Heart left ventricle (tissue), 16 donors: ENCODE results near the gene CCDC33. TPM values are rescaled to one million over a fixed set of nuclear protein-coding genes. Genes with fewer than 3 reads are reported as not detected.

Source experiments
- ATAC-seq, 4 donors: fragments of 200-7000 bp; cut with Tn5 transposase; one replicate each; pipeline ENCODE4 v1.9.1; 2020 to 2022; ENCODE audit warnings: moderate library complexity in 4 of 4, mild to moderate bottlenecking in 3 of 4, moderate number of reproducible peaks in 1 of 4
- DNase-seq, 5 donors: peaks; one replicate each; pipeline ENCODE4 v3.0.0-alpha.2; 2020
- H3K27ac ChIP-seq, 12 donors: fragments of 200-600 bp; sonication (generic) in 4 of 12; one replicate each; pipeline versions ENCODE4 v1.5.0 to v1.8.0; 2016 to 2022; ENCODE audit warnings: mild to moderate bottlenecking in 2 of 12
- H3K27me3 ChIP-seq, 9 donors: fragments of 200-600 bp; sonication (generic) in 2 of 9; one replicate each; pipeline versions ENCODE4 v1.5.1 to v1.8.0; 2016 to 2022; ENCODE audit warnings: mild to moderate bottlenecking in 3 of 9
- H3K36me3 ChIP-seq, 9 donors: fragments of 200-600 bp; sonication (generic) in 2 of 9; one replicate each; pipeline versions ENCODE4 v1.5.0 to v1.8.0; 2018 to 2022; ENCODE audit warnings: mild to moderate bottlenecking in 2 of 9
- H3K4me1 ChIP-seq, 12 donors: fragments of 200-600 bp; sonication (generic) in 4 of 12; one replicate each; pipeline versions ENCODE4 v1.5.0 to v1.8.0; 2016 to 2022; ENCODE audit warnings: mild to moderate bottlenecking in 3 of 12
- H3K4me3 ChIP-seq, 12 donors: fragments of 200-600 bp; sonication (generic) in 4 of 12; one replicate each; pipeline versions ENCODE4 v1.5.0 to v1.8.0; 2017 to 2022; ENCODE audit warnings: mild to moderate bottlenecking in 9 of 12, moderate library complexity in 4 of 12
- H3K9me3 ChIP-seq, 12 donors: fragments of 200-600 bp; sonication (generic) in 4 of 12; one replicate each; pipeline versions ENCODE4 v1.5.0 to v1.8.0; 2016 to 2022; ENCODE audit warnings: mild to moderate bottlenecking in 1 of 12
- POLR2A ChIP-seq, 2 donors: fragments of 450-650 bp; IDR thresholded peaks; one replicate each; pipeline ENCODE4 v1.6.1; 2017; ENCODE audit warnings: antibody characterized with exemption in 2 of 2, mild to moderate bottlenecking in 2 of 2, moderate library complexity in 2 of 2
- WGBS, 4 donors: extraction: QIAGEN DNeasy Blood & Tissue Kit in 2 of 4; methylation state at CpG; one replicate each; pipeline versions ENCODE4 v1.1.5 to v1.1.7; 2013 to 2018; 5-methylcytosine and 5-hydroxymethylcytosine counted together
- intact Hi-C, 10 donors: fragments of 100-400 bp; cut with DNase I; formaldehyde crosslinking; loops; one replicate each; pipeline versions ENCODE4 v1.11.1 to v1.14.2; 2022
- polyA plus RNA-seq, 2 donors: library from polyadenylated mRNA; stranded (reverse); fragments of 200-250 nt; gene quantifications; one replicate each; pipeline ENCODE4 v1.2.3, GENCODE V29; 2013
- total RNA-seq, 9 donors: library from RNA; depleted of rRNA in 2 of 9; stranded (reverse); fragments of >200 nt in 2 of 9; fragmentation: NEBNext Ultra II Directional in 3 of 9; extraction: Animal tissue kit (Norgen Biotek cat#: 25700) in 3 of 9; gene quantifications; one replicate each; pipeline versions ENCODE4 v1.1.0 to v1.2.4, GENCODE V29; 2016 to 2023
- TF ChIP-seq, protein P1 (sequence below), 12 donors: fragments of 200-600 bp; sonication (generic) in 4 of 12; IDR thresholded peaks; one replicate each; pipeline versions ENCODE4 v1.5.0 to v1.8.0; 2018 to 2022; ENCODE audit warnings: antibody characterized with exemption in 12 of 12, mild to moderate bottlenecking in 5 of 12
- donor health status: ischemic (EF 13 %, LVEDD 7.1; RV severe dilation, severe dysfunction).
- donor health status: healthy with polysubstance abuse.
- donor health status: DM: no; HTN: yes; CAD: no.
- donor health status: DM: no; HTN: no; CAD: no.
- donor health status: ischemic (EF 25% LVEDD 6.9; RV normal size, moderate dysfunction).
- donor health status: ischemic (EF 25% LVEDD 5.7; RV mildly dilated, moderate dysfunction).
- donor health status: healthy.
- donor health status: DM: yes; HTN: yes; CAD: no.
- donor health status: ischemic (EF 35%, LVEDD 5.7; RV mildly dilated, moderate dysfunction).
- donor health status: nonischemic (EF 11% LVEDD 7.7; RV severe dilation, severe dysfunction).
- donor health status: DM: yes; HTN: yes; CAD: no.
- donor health status: PGD.
- donor health status: ischemic (EF 29% LVEDD 5.4; RV normal size, mild dysfunction).
- donor health status: nonischemic (EF 23%, LVEDD 6.1; RV moderate dilation, normal function).

The CCDC33 gene
- total and polyA plus RNA-seq, 11 donors = 0.08 TPM; not detected in 10

DNA sequence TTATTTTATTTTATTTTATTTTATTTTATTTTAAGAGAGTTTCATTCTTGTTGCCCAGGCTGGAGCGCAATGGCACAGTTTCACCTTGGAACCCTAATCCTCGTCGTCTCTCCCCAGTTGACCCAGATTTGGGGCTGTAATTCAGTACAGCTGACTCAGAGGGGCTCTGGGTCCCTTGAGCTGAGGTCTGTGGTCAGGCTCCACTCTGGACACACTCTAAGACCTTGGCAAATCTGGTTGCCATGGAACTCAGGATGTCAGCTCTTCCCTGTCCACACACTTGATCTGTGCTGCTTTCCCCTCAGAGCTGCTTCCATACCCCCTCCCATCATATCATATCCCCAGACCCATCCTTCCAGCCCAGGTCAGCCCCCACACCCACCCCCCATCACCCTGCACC lies 132.0 kb downstream of the CCDC33 start:
- TF ChIP-seq, protein P1, sequence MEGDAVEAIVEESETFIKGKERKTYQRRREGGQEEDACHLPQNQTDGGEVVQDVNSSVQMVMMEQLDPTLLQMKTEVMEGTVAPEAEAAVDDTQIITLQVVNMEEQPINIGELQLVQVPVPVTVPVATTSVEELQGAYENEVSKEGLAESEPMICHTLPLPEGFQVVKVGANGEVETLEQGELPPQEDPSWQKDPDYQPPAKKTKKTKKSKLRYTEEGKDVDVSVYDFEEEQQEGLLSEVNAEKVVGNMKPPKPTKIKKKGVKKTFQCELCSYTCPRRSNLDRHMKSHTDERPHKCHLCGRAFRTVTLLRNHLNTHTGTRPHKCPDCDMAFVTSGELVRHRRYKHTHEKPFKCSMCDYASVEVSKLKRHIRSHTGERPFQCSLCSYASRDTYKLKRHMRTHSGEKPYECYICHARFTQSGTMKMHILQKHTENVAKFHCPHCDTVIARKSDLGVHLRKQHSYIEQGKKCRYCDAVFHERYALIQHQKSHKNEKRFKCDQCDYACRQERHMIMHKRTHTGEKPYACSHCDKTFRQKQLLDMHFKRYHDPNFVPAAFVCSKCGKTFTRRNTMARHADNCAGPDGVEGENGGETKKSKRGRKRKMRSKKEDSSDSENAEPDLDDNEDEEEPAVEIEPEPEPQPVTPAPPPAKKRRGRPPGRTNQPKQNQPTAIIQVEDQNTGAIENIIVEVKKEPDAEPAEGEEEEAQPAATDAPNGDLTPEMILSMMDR (IDR thresholded peaks at IDR 0.05) = no peak
- no peak for TF ChIP-seq POLR2A (IDR thresholded peaks at IDR 0.05)
- WGBS, 4 donors = 91 to 97% (median 94%) methylated on average over 3 of the region's 3 CpGs
- H3K4me1 ChIP-seq = peaks cover 0 to 13% (median 4%) of the 10 kb centered on the region in 12 donors
- intact Hi-C loops = no loop called here
- no peak overlapping the region for H3K27ac ChIP-seq
- no peak for ATAC-seq
- peaks cover 0 to 37% (median 0%) of the 10 kb centered on the region in 9 donors for H3K27me3 ChIP-seq
- no peak overlapping the region for H3K4me3 ChIP-seq
- DNase-seq = no peak
- H3K36me3 ChIP-seq = no peaks in the 10 kb centered on the region
- no peaks in the 10 kb centered on the region for H3K9me3 ChIP-seq

DNA sequence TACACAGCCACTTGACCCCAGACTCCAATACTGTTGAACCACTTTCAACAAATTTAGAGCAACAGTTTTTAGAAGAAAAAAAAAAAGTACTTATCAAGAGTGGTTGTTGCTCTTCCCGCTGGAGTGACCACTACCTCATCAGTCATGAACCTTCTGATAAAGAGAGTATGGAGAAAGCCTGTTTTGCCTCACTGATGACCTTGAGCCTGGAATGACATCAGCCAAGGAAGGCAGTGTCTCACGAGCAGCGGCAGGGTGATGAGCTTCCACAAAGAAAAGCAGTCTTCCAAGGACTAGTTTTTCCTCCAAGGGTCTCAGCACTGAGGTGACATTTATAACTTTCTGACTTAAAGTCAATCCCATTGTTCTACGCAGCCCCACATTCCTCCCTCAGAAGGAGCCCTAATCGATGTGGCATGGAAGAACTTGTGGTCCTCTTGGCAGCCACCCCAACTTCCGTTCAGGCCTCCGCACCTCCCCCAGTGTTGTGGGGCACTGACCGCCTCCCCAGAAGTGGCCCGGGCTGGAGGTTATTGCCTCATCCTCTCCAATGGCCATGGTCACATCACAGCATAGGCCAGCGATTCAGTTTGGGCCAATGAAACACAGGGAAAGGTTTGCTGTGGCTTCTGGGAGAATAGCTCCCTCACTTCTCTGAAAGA lies 133.1 kb downstream of the CCDC33 start:
- Histone ChIP-seq H3K36me3 (no peaks in the 10 kb centered on the region), H3K27me3 (peaks cover 0 to 36% (median 0%) of the 10 kb centered on the region in 9 donors), H3K4me1 (peaks cover 0 to 23% (median 10%) of the 10 kb centered on the region in 12 donors), H3K9me3 (no peaks in the 10 kb centered on the region), H3K4me3 (no peak overlapping the region), H3K27ac (no peak overlapping the region)
- intact Hi-C loops = no loop called here
- no peak for DNase-seq
- 54 to 62% (median 57%) methylated on average over 10 of the region's 10 CpGs for WGBS, 4 donors
- ATAC-seq = no peak
- TF ChIP-seq POLR2A (IDR thresholded peaks at IDR 0.05) = no peak
- TF ChIP-seq, protein P1 (IDR thresholded peaks at IDR 0.05) = no peak

DNA sequence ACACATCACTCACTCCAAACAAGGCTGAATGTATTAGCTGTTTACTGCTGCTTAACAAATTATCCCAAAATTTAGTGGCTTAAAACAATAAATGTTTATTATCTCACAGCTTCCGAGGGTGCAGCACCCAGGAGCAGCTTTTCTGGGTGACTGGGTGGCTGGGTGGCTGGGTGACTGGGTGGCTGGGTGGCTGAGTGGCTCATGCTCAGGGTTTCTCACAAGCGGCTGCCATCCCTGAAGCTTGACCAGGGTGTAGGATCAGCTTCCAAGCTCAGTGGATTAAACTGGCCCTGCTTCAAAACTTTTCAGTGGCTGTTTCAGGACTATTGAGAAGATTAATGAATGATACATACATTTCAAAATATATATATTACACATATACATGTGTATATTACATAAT lies 133.6 kb downstream of the CCDC33 start:
- H3K27ac ChIP-seq = no peak overlapping the region
- DNase-seq = no peak
- ATAC-seq = no peak
- WGBS, 4 donors = 92 to 95% (median 94%) methylated on average over 2 of the region's 2 CpGs
- no peak overlapping the region for H3K4me3 ChIP-seq
- TF ChIP-seq, protein P1 (IDR thresholded peaks at IDR 0.05) = no peak
- no peak for TF ChIP-seq POLR2A (IDR thresholded peaks at IDR 0.05)
- intact Hi-C loops = loop anchor here in 9 of 10 donors (5.0 to 10.0 kb wide), 6 partner anchors 118 to 575 kb away; no protein-coding TSS in a partner anchor
- peaks cover 0 to 35% (median 0%) of the 10 kb centered on the region in 9 donors for H3K27me3 ChIP-seq
- no peaks in the 10 kb centered on the region for H3K9me3 ChIP-seq
- H3K4me1 ChIP-seq = peaks cover 0 to 28% (median 15%) of the 10 kb centered on the region in 12 donors
- H3K36me3 ChIP-seq = no peaks in the 10 kb centered on the region

DNA sequence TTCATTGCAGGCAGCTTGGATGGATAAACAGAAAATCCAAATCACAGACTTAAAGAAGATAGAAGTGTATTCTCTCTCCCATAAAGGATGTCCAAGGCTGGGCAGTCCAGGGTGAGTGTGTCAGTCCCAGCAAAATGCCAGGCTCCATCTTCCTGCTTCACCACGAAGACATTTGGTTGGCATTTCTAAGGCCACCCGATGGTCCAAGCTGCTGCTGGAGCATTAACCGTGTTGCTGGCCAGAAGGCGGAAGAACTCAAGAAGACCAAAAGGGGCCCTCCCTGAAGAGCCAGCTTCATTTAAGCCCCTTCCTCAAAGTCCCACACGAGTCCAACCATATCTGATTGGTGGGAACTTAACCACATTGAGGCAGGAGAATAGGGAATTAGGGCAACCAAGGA lies 134.3 kb downstream of the CCDC33 start:
- Histone ChIP-seq H3K4me1 (peaks cover 0 to 31% (median 19%) of the 10 kb centered on the region in 12 donors), H3K9me3 (no peaks in the 10 kb centered on the region), H3K36me3 (no peaks in the 10 kb centered on the region), H3K27me3 (peaks cover 0 to 28% (median 0%) of the 10 kb centered on the region in 9 donors), H3K27ac (no peak overlapping the region), H3K4me3 (no peak overlapping the region)
- ATAC-seq (no peak), DNase-seq (no peak)
- intact Hi-C loops = loop anchor here in 9 of 10 donors (5.0 to 10.0 kb wide), 6 partner anchors 117 to 574 kb away; no protein-coding TSS in a partner anchor
- WGBS, 4 donors = 79 to 89% (median 86%) methylated on average over 5 of the region's 5 CpGs
- TF ChIP-seq, protein P1 (IDR thresholded peaks at IDR 0.05) = no peak
- TF ChIP-seq POLR2A (IDR thresholded peaks at IDR 0.05) = no peak
